ENCODE results near the gene MRPL46. TPM values are rescaled to one million over a fixed set of nuclear protein-coding genes. Genes with fewer than 3 reads are reported as not detected.

Gene MRPL46
- total and polyA plus RNA-seq, 9 donors = 12.1 to 33.7 (median 21.3) TPM

- H3K4me3 ChIP-seq = no peak overlapping the region
- no peaks in the 10 kb centered on the region for H3K4me1 ChIP-seq (ENCODE audit: insufficient read depth)
- no peaks in the 10 kb centered on the region for H3K36me3 ChIP-seq
- no peak for TF ChIP-seq EP300 (IDR thresholded peaks at IDR 0.05)
- H3K9me3 ChIP-seq = no peaks in the 10 kb centered on the region
- WGBS, 3 donors = 93 to 96% (median 93%) methylated on average over 2 of the region's 2 CpGs
- intact Hi-C loops (cut with DNase I) = no loop called here
- no peaks in the 10 kb centered on the region for H3K27me3 ChIP-seq
- H3K27ac ChIP-seq = no peak overlapping the region
- no peak for DNase-seq
These were observed 38.5 kb upstream of the MRPL46 start for GRCh38 chr15:88505721-88506120.

GRCh38 chr15:88504445-88504844, 37.3 kb upstream of the MRPL46 start:
- intact Hi-C loops (cut with DNase I) = no loop called here
- WGBS, 3 donors = 82 to 89% (median 85%) methylated on average over 1 of the region's 1 CpG
- Histone ChIP-seq H3K9me3 (no peaks in the 10 kb centered on the region), H3K27ac (no peak overlapping the region), H3K4me1 (ENCODE audit: insufficient read depth) (no peaks in the 10 kb centered on the region), H3K36me3 (no peaks in the 10 kb centered on the region), H3K4me3 (no peak overlapping the region), H3K27me3 (no peaks in the 10 kb centered on the region)
- no peak for DNase-seq
- TF ChIP-seq EP300 (IDR thresholded peaks at IDR 0.05) = no peak
- TF ChIP-seq POLR2A (IDR thresholded peaks at IDR 0.05) = no peak
- no peak for TF ChIP-seq CTCF (IDR thresholded peaks at IDR 0.05)

GRCh38 chr15:88498996-88499395, 31.8 kb upstream of the MRPL46 start:
- Histone ChIP-seq H3K27ac (no peak overlapping the region), H3K4me3 (no peak overlapping the region), H3K27me3 (no peaks in the 10 kb centered on the region), H3K9me3 (no peaks in the 10 kb centered on the region), H3K36me3 (no peaks in the 10 kb centered on the region), H3K4me1 (ENCODE audit: insufficient read depth) (no peaks in the 10 kb centered on the region)
- intact Hi-C loops (cut with DNase I) = no loop called here
- 20 to 34% (median 23%) methylated on average over 3 of the region's 3 CpGs for WGBS, 3 donors
- DNase-seq = no peak
- TF ChIP-seq EP300 (IDR thresholded peaks at IDR 0.05) (no peak), CTCF (IDR thresholded peaks at IDR 0.05) (no peak), POLR2A (IDR thresholded peaks at IDR 0.05) (no peak)

GRCh38 chr15:88497109-88497765, 30.0 kb upstream of the MRPL46 start:
- H3K27me3 ChIP-seq = no peaks in the 10 kb centered on the region
- WGBS, 3 donors = 60 to 73% (median 67%) methylated on average over 11 of the region's 11 CpGs
- no peak for TF ChIP-seq POLR2A (IDR thresholded peaks at IDR 0.05)
- no peak for TF ChIP-seq CTCF (IDR thresholded peaks at IDR 0.05)
- no peak for TF ChIP-seq EP300 (IDR thresholded peaks at IDR 0.05)
- intact Hi-C loops (cut with DNase I) = no loop called here
- no peak overlapping the region for H3K27ac ChIP-seq
- H3K4me3 ChIP-seq = no peak overlapping the region
- no peak for DNase-seq
- H3K4me1 ChIP-seq (ENCODE audit: insufficient read depth) = no peaks in the 10 kb centered on the region
- H3K9me3 ChIP-seq = no peaks in the 10 kb centered on the region
- no peaks in the 10 kb centered on the region for H3K36me3 ChIP-seq

GRCh38 chr15:88493844-88494243, 26.7 kb upstream of the MRPL46 start:
- H3K36me3 ChIP-seq = no peaks in the 10 kb centered on the region
- H3K9me3 ChIP-seq = no peaks in the 10 kb centered on the region
- no peak overlapping the region for H3K27ac ChIP-seq
- no peaks in the 10 kb centered on the region for H3K27me3 ChIP-seq
- no peaks in the 10 kb centered on the region for H3K4me1 ChIP-seq (ENCODE audit: insufficient read depth)
- no peak overlapping the region for H3K4me3 ChIP-seq
- WGBS, 3 donors = 86 to 88% (median 86%) methylated on average over 10 of the region's 10 CpGs
- DNase-seq = no peak
- intact Hi-C loops (cut with DNase I) = no loop called here
- TF ChIP-seq EP300 (IDR thresholded peaks at IDR 0.05) (no peak), POLR2A (IDR thresholded peaks at IDR 0.05) (no peak), CTCF (IDR thresholded peaks at IDR 0.05) (no peak)
